CD4-positive, alpha-beta T cell treated with Interferon gamma for 1 hour (primary cell): ENCODE results near the gene ANXA6.

ENCODE experiments used
- DNase-seq: peaks from one replicate; pipeline ENCODE4 v3.0.0-alpha.2; 2020

Gene ANXA6

DNA sequence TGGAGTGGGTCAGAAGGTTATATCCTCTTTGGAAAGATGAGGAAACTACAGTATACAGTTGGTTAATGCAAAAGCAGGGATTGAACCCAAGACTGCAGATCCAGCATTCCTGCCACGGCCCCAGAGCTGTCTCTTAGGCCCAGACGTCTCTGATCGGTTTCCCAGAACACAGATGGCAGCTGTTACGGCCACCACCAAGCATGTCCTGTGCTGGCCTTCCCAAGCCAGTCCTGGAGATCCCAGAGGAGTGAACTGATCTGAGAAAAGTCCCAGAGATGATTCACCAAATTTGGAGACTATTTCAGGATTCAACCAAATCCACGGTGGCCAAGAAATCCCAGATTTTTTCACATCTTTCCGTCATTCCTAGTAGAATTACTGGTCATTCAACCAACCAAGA is 96.8 kb downstream of the ANXA6 start:
- DNase-seq: no peak

DNA sequence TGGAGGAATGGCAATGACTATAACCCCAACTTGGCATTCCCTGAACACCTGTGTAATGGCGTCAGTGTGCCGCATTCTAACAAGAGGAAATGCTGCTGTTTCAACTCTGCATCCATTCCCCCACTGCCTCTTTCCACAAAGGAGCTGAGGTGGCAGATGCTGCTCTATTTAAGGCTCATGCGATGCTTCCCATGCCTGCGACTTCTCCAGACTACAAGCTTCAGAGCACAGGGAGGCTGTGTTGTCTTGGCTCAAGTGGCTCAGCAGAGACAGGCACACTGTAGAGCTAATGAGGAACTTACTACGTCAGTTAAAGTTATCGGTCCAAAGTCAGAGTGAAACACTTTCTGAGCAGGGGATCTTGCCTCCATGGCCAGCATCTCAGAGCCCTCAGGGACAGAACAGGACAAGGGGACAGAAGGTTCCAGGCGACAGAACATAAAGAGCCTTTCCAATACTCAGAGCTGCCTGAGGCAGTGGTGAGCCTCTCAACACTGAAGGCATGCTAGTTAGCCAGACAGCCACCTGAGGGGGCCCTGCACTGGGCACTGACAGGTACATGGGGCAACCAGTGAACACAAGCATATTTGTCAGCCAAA is 98.6 kb downstream of the ANXA6 start:
- peak; percentile 18 for DNase-seq

DNA sequence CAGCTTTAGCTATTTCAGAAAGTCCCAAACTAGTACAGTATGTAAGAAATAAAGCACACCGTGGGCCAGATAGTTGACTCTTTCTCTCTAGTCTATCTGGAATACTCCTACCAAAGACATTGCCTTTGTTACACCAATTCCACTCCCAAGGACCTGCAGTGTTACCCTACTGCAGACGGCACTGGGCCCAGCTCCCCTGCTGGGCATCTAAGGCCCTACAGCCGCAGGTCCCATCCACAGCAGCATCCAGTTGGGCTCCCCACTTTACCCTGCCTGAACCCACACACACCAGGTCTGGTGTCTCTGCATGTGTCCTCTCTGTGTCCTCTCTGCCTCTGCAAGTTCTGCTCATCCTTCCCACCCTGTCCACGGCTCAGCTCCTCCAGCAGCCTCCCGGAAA is 99.3 kb downstream of the ANXA6 start:
- no peak for DNase-seq

DNA sequence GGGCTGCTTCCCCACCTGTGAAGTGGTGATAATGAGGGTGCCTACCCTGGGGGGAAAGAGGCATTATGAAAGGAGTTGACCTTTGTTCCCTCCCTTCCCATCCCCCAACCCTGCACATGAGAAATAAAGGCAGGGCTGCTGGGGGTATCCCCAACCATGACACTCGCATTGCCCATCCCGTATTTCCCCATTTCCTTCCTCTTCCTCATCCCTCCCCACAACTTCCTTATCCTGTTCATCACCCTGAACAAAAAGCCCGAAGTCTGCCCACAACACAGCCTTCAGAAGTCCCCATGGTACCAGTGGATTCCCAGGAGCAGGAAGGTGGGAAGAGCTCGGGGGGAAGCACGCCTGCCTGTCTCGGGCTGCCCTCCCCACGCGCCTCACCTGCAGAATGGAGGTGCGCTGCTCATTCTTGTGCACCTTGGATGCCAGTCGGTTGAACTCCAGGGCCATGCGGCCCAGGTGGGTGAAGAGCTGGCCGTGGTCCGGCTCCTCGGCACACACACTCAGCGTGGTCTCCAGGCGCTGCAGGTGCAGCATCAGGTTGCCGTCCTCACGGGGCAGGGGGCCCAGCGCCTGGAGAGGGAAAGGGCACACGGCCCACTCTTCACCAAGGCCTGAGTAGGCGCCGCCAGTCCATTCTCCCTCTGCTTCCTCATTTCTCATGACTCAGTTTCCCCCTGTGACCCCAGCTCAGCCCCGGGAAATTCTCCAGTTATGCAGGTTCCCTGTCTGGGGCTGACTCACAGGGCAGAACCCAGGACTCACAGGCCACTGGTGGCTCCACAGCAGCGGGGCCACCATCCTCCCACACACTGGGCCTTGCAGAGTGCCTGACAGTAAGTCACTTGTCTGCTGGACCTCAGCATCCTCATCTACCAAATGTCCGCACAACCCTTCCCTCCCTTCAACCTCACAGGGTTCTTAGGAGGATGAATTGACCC is 100.9 kb downstream of the ANXA6 start:
- DNase-seq: peak; percentile 65

DNA sequence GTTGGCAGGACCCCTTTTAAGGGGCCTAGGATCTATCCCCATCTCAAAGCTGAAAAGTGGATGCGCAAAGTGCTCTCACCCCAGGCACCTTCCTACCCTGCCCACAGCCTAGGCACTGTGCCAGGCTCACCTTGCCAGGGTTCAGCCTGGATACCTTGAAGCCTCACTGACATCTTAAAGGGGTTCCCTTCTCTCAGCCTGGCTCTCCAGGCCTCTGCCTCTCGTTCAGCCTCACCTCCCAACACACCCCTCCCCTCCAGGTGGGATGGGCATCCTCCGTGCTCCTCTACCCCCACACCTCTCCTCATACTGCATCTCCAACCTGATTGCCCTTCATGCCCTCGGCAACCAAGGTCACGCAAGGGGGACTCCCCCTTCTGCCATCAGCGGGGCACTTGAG is 102.2 kb downstream of the ANXA6 start:
- no peak for DNase-seq

DNA sequence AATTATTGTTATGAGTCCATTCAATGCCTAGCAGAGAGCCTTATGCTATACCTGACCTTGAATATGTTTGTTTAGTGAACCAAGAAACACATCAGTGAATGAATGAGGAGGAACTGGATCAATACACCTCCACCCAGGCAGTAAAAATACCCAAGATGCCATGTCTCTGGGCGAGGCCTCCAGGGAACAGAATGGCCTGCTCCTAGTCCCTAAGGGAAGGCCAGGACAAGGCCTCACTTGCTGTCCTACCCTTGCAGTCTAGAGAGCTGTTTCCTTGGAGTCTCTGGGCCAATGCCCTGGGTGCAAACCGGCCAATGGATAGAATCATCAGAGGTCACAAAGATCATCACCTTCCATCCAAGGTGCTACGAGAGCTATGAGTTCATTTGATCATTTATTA is 102.9 kb downstream of the ANXA6 start:
- DNase-seq: no peak

DNA sequence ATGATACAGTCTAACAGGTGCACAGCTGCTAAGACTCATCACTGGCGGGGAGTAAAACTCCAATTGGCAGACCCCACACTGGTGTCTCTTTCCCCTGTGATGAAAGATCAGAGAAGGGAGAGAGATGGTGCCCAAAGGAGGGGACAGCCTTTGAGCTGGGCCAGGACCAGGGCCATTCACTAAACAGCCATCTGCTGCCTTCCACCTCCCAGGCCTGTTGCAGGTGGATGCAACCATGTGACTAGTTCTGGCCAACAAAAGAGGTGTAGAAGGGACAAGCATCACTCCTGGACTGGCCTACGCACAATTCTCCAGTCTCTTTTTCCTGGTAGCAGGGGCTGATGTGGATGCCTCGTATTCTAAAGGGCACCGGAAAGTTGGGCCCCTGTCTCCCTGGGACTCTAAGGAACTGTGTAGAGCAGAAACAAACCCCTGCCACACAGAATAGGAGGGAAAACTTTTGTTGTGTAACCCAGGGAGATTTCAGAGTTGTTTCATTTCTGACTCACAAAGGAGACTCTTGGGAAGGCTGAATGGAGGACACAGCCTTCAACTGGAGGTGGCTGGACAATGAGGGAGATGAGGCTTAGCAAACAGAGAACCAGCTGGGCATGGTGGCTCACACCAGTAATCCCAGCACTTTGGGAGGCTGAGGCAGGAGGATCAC is 103.7 kb downstream of the ANXA6 start:
- DNase-seq: no peak

DNA sequence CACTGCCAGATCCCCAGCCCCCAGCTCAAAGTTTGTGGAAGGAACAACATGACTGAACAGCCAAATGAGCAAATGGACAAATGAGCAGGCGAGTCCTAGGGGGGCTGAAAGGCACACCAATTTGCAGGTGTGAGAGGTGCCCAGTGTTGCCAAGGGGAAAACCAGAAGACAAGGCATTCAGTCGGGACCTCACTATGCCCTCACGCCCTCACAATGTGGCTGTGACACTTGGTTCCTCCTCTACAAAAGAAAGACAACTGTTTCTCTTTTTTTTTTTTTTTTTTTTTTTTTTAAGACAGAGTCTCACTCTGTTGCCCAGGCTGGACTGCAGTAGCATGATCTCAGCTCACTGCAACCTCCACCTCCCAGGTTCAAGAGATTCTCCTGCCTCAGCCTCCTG is 104.7 kb downstream of the ANXA6 start:
- no peak for DNase-seq

DNA sequence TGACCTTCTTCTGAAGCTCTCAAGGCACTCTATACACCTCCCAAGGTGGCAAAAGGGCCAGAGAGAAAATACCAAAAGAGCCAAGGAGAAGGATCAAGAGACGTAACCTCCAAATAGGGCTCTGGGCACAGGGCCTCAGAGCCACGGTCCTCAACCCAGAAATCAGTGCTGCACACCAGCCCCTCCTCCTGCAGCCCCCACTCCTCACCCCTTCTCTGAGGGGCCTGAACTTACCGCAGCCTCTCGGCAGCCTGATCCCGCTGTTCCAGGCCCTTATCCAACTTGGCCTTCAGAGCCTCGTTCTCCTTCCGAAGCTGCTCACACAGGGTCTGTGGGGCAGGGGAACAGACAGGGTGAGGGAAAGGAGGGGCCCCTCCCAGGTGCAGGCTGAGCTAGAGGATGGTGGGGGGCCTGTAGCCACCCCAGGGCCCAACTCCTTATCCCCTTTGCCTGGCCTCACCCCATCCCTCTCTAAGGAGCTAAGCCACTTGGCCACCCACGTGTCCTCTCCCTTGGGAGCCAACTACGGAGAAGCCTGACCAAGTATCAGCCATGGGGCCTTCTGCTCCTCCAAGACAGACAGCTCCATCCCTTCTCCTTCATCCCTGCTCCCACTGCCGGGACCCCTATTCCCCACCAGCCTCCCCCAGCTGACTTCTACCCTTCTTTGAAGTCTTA is 105.5 kb downstream of the ANXA6 start:
- no peak for DNase-seq

DNA sequence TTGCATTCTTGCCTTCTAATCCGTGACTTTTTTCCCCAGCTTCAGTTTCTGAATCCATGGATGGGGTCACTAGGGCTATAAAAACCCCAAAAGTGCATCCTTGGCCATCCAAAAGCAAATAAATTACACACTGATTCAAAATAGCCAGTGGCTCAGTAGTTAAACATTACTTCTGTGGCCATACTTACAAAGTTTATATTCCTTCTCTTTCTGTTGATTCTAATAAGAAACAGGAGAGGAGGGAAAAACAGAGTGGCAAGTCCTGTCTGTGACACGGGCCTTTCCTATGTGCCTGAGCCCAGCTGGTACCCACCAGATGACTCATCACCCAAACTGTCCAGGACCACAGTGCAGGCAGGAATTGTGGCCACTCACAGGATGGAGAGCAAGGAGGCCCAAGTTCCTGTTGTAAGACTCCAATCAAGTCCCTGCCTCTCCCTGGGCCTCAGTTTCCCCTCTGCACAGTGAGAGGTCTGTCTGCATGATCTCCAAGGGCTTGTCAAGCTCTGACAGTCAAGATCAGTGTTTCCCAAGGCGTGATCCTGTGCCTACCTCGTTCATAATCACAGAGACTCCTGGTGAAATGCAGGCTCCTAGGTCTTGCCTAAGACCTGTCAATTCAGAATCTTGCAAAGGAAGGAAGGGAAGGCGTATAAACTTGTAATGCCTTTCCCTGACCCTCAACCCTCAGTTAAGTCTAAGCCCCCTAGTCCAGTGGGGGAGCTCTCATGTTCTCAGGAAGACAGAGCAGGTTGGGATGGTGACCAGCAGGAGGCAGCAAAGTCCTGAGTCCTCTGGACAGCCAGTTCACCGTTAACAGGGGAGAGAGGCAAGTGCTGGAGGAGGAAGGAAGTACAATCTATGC is 106.3 kb downstream of the ANXA6 start:
- DNase-seq: peak; percentile 76
